ENCODE results near the gene AMIGO3.
"Not testable (repeated sequence)": the region's sequence is repeated elsewhere in the genome, so short reads cannot be mapped to it uniquely, and the experiment has no call there.

The AMIGO3 gene, protein sequence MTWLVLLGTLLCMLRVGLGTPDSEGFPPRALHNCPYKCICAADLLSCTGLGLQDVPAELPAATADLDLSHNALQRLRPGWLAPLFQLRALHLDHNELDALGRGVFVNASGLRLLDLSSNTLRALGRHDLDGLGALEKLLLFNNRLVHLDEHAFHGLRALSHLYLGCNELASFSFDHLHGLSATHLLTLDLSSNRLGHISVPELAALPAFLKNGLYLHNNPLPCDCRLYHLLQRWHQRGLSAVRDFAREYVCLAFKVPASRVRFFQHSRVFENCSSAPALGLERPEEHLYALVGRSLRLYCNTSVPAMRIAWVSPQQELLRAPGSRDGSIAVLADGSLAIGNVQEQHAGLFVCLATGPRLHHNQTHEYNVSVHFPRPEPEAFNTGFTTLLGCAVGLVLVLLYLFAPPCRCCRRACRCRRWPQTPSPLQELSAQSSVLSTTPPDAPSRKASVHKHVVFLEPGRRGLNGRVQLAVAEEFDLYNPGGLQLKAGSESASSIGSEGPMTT

DNA sequence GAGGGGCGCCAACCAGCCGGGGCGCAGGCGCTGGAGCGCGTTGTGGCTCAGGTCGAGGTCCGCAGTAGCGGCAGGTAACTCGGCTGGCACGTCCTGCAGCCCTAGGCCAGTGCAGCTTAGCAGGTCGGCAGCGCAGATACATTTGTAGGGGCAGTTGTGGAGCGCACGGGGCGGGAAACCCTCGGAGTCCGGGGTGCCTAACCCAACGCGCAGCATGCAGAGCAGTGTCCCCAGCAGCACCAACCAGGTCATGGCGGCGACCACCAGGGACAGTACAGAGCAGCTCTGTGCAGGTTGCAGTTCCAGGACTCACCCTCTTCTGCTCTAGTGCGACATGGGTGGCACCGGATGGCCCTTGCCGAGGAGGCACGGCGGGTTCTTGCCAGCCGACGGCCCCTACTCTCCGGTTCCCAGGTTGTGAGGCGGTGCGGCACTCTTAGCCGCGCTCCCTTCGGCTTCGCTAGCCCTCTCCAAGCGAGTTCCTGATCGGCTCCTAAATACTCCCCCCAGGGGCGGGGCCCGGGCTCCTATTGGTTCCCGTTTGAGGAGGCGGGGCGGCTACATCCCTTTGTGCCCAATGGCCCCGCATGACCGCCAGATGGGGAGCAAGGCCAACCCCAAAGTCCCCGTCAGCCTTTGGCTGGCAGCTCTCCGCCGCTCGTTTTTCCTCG is at the start of gene AMIGO3:
AMIGO3 (minus strand) TSS at position 471 of the 671 bp plus-strand sequence; CDS start at position 252, 219 bp downstream.
- DNase-seq: peak; percentile 50

DNA sequence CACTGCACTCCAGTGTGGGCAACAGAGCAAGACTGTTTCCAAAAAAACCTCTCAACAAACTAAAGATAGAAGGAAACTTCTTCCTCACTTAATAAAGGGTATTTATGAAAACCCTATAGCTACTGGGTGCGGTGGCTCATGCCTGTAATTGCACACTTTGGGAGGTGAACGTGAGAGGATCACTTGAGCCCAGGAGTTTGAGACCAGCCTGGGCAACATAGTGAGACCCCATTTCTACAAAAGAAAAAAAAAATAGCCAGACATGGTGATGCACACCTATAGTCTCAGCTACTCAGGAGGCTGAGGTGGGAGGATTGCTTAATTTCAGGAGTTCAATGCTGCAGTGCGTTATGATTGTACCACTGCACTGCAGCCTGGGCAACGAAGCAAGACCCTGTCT is 44.5 kb upstream of the AMIGO3 start:
- DNase-seq: no peak

DNA sequence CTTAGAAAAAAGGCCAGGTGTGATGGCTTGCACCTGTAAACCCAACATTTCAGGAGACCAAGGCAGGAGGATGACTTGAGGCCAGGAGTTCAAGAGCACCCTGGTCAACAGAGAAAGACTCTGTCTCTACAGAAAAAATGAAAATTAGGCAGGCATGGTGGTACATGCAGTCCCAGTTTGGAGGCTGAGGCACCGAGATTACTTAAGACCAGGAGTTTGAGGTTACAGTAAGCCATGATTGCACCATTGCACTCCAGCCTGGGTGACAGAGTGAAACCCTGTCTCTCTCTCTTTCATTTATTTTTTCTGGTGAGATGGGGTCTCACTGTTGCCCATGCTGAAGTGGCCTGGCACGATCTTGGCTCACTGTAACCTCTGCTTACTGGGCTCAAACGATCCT is 42.2 kb upstream of the AMIGO3 start:
- DNase-seq: no peak

DNA sequence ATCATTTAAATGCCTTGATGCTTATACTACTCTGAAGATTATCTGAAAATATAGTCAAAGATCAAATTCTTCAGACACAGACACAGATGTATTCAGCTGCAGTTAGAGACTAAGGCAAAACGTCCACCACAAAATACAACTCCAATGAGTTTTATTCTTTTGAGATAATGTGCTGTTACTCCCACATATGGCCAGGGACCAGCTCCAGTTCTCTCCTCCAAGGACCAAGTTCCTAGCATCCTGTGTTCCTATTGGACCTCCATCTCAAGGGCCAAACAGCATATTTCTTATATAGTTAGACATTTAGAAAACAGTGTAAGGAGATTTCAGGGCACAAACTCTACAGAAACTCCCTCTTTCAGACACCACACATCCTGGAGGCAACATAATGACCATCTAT is 39.7 kb upstream of the AMIGO3 start:
- no peak for DNase-seq

DNA sequence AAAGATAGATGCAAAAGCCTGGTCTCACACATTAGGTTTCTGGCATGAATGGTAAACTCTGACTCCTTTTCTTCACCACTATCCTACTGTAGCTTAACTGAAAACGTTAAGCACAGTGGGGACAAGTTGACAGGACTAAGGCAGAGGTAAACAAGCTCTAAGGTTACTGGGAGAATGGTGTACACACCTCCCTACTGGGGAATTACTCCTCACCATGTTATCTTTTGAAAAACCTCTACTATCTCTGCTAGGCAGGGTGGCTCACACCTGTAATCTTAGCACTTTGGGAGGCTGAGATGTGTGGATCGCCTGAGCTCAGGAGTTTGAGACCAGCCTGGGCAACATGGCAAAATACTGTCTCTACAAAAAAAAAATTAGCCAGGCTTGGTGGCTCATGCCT is 37.7 kb upstream of the AMIGO3 start:
- DNase-seq: no peak

DNA sequence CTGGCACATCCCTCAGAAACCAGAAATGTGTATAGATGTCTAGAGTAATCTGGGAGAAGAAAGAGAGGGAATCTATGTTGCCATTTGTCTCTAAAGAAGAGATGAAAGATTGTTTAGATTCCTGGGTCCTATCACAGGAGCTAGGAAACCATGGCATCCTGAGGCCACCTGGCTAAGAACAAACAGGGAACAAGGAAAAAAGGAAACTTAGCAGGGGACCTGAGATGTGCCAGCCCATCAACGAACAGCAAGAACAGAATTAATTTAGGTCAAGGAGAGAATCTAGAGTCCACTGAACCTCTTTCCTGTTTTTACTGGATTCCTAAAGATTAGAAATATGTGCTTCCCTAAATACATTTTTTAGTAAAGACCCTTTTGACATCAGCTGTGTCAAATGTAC is 36.6 kb upstream of the AMIGO3 start:
- DNase-seq: no peak

DNA sequence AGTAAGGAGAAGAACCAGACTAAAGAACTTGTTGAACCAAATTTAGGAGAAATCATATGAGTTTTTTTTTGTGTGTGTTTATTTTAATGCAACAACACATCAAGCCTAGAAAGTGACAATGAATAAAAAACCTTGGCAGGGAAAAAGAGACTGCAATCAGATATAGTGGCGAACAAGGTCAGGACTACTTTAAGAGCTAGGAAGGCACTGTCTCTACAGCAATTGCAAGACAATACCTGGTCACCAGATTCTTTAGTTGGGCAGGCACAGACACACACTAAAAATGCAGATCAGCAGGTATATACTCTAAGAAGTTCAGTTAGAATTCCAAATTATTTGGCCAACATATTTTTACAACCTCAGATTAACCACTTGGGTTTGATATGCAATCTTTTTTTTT is 35.1 kb upstream of the AMIGO3 start:
- no peak for DNase-seq

DNA sequence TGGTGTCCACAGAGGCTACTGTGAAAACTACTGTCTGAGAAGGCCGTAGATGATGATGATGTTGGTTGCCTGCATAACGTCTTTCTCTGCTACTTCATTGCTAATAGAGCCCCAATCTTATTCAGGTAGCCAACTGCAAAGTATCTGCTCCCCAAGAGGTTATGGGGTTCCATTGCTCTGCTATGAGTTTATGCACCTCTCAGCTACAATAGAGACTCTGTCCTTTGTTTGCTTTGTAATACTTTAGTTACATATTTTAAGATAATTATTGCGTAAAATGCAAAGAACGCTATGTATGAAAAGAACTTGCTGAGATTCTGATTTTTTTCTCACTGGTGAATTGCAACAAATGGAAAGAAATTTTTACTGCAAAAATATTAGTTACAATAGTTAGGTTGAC is 32.0 kb upstream of the AMIGO3 start:
- no peak for DNase-seq

DNA sequence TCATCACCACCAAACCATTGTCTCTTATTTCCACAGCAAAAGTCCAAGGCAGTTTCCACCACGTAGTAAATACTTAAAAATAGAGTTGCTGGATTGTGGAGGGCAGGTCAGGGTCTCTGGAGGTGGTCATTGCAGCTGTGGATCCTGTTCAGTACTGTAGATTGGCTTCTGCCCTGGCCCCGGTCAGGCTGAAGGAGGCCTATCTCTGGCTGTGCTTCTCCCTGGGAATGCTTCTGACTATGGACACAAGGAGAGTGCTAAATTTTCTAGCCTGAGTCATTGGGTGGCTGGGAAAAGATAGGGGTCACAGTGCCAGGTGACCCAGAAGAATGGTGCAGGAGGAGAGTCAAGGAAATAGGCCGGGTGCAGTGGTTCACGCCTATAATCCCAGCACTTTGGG is 30.6 kb upstream of the AMIGO3 start:
- no peak for DNase-seq

DNA sequence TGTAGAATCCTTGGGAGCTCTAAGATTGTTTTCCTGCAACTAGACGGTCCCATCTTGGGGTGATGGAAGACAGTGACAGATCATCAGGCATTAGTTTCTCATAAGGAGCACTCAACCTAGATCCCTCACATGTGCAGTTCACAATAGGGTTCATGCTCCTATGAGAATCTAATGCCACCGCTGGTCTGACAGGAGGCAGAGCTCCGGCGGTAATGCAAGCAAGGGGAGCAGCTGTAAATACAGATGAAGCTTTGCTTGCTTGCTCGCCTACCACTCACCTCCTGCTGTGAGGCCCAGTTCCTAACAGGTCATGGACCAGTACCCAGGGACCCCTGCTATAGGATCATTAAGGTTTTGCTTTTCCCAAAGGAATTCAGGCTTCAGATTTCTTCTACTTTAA is 29.4 kb upstream of the AMIGO3 start:
- DNase-seq: not testable (repeated sequence)

DNA sequence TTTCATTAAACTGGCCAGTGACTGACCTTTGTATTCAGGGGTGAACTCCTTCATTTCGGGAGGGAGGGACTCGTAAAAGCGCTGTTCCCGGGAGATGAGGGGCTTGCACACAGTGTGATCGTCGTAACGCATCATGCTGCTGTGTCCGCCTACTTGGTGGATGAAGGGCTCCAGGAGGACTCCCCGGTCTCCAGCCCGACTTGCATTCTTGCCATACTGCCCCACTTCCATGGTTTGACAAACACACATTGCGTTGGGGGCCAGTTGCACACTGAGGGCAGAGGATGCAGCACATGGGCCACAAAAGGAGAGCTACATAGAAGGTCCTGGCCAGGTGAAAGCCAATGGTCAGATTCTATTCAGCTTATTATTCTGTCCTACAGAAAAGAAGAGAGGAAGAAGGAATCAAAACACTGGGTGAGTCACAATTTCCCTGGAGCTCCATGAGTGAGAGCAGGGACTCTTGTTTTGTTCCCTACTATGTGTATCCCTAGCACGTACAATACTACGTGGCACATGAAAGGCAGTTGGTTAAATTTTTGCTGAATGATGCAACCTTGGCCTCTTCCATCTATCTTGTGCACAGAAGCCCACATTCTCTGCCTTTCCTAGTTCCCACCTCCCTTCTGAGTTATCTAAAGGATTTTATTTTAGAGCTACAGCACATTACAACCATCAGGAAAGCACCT is 28.5 kb upstream of the AMIGO3 start:
- no peak for DNase-seq

DNA sequence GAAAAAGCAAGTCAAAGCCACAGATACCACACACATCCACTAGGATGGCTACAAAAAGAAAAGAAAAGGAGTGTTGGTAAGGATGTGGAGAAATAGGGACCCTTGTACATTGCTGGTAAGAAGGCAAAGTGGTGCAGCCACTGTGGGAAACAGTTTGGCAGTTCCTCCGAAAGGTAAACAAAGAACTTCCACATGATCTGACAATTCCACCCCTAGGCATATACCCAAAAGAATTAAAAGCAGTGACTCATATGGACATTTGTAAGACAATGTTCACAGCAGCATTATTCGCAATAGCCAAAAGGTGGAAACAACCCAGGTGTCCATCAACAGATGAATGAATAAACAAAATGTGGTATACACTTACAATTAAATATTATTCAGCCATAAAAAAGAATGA is 26.5 kb upstream of the AMIGO3 start:
- no peak for DNase-seq

DNA sequence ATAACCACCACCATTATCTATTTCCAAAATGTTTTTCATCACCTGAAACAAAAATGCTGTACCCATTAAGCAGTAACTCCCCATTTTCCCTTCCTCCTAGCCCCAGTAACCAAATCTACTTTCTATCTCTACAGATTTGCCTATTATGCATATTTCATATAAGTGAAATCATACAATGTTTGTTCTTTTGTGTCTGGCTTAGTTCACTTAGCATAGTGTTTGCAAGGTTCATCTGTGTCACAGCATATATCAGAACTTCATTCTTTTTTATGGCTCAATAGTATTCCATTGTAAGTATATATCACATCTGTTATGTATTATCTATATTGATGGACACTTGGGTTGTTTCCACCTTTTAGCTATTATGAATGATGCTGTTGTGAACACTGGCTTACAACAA is 20.9 kb upstream of the AMIGO3 start:
- DNase-seq: no peak

DNA sequence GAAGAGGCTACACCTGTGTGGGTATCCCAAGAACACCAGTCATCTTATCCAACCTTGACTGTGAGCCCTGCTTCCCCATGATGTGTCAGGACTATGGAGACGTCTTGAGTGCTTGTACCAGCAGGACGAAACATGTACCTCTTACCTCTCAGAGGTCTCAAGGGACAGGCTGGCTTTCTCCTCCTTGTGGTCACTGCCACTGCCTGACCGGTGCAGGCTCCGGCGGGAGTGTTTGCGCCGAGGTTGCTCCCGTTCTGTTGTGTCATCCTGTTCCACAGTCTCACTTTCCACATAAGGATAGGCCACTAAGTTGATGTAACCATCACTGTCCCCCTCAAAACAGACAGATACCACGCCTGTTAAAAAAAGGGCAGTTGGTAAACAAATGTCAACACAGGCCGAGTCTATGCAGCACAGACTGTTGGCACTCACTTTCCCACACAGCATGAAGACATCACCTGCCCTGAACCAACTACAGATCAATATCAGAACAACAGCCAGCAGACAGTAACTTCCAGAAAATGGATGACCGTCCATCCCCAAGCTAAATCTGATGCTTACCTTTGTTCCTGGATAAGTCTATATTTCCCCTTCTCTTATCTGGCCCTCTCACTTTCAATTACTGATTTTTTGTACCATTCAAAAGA is 18.7 kb upstream of the AMIGO3 start:
- DNase-seq: no peak

DNA sequence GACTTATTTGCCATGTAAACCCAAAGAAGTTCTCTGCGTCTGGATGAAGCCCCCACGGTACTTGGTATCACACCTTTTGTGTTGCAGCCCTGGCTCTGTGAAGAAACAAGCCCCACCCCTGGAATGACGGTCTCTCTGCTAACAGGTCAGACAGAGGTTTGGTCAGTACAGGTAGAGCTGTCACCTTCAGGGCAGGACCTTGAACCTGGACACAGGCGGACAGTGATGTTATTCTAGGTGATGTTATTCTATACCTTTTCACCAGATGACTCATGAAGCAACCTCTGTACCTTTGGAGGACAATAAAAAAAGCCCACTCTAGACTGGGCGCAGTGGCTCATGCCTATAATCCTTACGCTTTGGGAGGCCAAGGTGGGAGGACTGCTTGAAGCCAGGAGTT is 15.3 kb upstream of the AMIGO3 start:
- DNase-seq: no peak

DNA sequence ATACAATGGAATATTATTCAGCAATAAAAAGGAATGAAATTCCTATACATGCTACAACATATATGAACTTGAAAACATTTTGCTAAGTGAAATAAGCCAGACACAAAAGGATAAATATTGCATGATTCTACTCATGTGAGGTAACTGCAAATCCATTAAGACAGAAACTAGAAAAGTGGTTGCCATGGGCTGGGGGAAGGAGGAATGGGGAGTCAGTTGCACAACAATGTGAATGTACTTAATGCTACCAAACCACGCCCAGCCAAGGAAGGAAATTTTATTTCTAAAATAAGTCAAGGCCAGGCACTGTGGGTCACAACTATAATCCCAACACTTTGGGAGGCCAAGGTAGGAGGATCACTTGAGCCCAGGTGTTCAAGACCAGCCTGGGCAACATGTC is 14.1 kb upstream of the AMIGO3 start:
- DNase-seq: no peak

DNA sequence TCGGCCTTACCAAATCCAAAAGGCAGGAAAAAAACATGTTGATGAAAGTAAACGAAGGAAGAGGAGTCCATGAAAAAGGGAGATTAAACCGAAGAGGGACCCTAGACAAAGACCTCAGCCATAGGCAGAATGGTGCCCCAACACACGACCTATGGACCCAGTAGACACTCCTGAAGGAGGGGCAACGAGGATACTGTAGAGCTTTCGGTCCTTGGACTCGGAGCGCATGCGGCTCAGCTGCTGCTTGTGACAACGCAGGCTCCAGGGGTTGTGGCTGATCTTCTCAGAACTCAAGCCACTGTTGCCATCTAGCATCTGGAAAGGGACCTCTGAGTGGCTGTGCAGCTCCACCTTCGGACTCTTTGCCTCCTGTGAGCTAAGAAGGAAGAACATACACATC is 13.1 kb upstream of the AMIGO3 start:
- DNase-seq: no peak

DNA sequence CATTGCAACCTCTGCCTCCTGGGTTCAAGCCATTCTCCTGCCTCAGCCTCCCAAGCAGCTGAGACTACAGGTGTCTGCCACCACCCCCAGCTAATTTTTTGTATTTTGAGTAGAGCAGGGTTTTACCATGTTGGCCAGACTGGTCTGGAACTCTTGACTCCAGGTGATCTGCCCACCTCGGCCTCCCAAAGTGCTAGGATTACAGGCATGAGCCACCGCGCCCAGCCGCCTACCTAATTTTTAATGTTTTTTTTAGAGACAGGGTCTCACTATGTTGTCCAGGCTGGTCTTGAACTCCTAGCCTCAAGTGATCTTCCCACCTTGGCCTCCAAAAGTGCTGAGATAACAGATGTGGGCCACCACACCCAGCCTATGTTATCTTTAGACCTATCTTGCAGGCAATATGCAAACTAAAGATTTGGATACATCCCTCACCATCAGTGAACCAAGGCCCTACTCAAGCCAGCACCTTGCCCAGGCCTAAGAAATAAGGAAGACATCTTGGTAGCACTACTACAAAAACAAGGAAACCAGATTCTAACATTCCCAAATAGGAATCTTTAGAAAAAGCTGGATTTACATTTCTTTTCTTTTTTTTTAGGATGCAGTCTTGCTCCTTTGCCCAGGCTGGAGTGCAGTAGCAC is 10.6 kb upstream of the AMIGO3 start:
- no peak for DNase-seq

DNA sequence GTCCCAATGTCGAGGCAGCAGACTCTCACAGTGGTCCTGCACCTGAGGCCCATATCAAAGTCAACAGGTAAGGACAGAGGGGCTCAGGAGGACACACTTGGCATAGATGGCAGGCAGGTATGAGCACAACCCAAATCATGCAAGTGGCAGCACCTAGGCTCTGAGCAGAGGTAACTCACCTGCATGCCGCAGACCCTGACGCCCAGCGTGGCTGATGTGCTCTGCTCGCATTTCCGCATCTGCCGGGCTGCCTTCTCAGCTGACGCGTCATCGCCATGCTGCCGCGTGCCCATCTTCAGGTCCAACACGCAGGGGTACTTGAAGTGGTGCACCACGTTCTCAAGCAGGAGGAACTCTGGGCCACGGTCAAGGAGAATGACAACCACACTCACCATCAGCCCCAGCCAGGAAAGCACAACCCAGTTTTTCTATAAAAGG is 8.5 kb upstream of the AMIGO3 start:
- DNase-seq: no peak

DNA sequence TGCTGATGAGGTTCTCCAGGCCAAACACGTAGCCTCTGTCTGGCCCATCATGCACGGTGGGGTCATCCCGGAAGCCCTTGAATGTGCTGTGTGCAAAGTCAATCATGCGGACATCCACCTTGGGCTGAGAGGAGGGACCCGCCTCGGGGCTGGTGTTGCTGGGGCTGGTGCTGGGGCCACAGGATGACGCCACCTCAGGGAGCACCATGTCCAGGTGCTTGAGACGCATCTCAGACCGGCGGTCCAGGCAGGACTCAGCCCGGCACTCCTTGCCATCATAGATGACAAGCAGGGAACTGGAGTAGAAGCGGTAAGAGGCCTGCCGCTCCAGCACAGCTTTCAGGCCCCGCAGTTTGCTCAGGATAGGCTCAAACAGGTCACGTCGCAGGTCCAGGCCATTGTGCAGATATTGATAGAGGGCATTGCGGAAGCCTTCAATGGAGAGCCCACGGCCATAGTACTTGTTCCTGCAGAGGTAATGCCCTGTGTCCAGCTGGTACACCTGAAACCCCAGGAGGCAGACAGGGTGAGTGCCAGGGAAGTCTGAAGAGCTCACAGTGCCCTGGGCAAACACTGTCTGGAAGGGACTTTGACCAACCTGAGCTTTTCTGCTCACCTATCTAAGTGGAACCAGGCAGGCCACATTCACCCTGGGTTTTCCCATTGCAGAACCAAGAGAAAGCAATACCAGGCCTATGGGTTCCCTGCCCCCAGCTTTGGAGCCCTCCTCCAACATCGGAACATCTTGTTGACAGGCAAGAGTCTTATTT is 7.9 kb upstream of the AMIGO3 start:
- DNase-seq: no peak

DNA sequence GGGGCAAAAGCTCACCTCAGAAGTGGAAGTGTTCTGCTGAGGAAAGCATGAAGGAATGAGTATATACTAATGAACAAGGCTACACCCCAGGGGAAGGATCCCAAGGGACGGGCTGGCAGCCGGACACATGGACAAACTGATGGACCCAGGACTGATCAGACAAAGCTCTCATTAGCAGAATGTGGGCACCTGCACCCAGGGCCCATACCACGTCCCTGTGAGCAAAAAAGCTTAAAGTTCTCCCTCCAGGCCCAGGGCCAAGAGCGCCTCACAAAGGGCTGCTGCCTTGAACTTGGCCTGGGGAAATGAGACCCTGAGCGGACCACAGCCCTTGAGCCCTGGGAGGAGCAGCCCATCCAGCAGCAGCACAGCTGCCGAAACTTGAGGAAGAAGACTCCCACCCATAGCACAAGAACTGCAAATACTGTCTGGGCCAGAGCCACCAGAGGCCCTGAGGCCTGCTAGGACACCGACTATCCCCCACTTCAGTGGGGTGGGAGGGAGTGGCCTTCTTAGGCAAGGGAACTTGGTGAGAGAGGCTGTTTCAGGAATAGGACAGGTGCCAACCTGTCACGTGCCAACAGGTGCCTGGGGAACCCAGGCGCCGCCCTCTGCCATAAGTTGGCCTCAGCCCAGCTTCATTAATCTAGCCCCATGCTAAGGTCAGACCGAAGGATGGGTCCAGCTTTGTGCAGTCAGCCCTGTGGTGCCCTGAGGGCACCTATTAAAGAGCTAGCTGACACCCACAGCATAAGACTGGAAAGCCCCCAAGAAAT is 6.6 kb upstream of the AMIGO3 start:
- peak; percentile 11 for DNase-seq
